ENCODE results near the gene SLC12A8. TPM values are rescaled to one million over a fixed set of nuclear protein-coding genes. Genes with fewer than 3 reads are reported as not detected.

SLC12A8 gene
- total RNA-seq, 4 donors from 2014 or later, result 2.3 to 13.1 (median 3.9) TPM

- intact Hi-C loops (cut with DNase I; ENCODE audit: low total_unique reads), result no loop called here
- 91 to 98% methylated on average over 3 of the region's 3 CpGs for WGBS, 2 donors
- TF ChIP-seq POLR2A (IDR thresholded peaks at IDR 0.05), result no peak
- no peak for TF ChIP-seq CTCF (IDR thresholded peaks at IDR 0.05)
- DNase-seq (ENCODE audit: low spot score in 2 of 2), result no peak
- no peak overlapping the region for H3K4me3 ChIP-seq (ENCODE audit: low read depth, poor library complexity, severe bottlenecking)
Measured at GRCh38 chr3:125238759-125239158, 26.2 kb upstream of the SLC12A8 start.

- DNase-seq (ENCODE audit: low spot score in 2 of 2), result no peak
- 78 to 85% methylated on average over 6 of the region's 6 CpGs for WGBS, 2 donors
- intact Hi-C loops (cut with DNase I; ENCODE audit: low total_unique reads), result no loop called here
- no peak overlapping the region for H3K4me3 ChIP-seq (ENCODE audit: low read depth, poor library complexity, severe bottlenecking)
- TF ChIP-seq CTCF (IDR thresholded peaks at IDR 0.05), result no peak
- TF ChIP-seq POLR2A (IDR thresholded peaks at IDR 0.05), result no peak
Measured at GRCh38 chr3:125236331-125236903, 23.9 kb upstream of the SLC12A8 start.

GRCh38 chr3:125234831-125235230 is 22.3 kb upstream of the SLC12A8 start:
- WGBS, 2 donors, result 96 to 100% methylated on average over 1 of the region's 1 CpG
- intact Hi-C loops (cut with DNase I; ENCODE audit: low total_unique reads), result no loop called here
- DNase-seq (ENCODE audit: low spot score in 2 of 2), result no peak
- TF ChIP-seq POLR2A (IDR thresholded peaks at IDR 0.05), result no peak
- no peak for TF ChIP-seq CTCF (IDR thresholded peaks at IDR 0.05)
- no peak overlapping the region for H3K4me3 ChIP-seq (ENCODE audit: low read depth, poor library complexity, severe bottlenecking)

- no peak for TF ChIP-seq POLR2A (IDR thresholded peaks at IDR 0.05)
- no peak overlapping the region for H3K4me3 ChIP-seq (ENCODE audit: low read depth, poor library complexity, severe bottlenecking)
- no peak for DNase-seq (ENCODE audit: low spot score in 2 of 2)
- 96 to 98% methylated on average over 3 of the region's 3 CpGs for whole genome bisulfite sequencing, 2 donors
- intact Hi-C loops (cut with DNase I; ENCODE audit: low total_unique reads), result no loop called here
Measured at GRCh38 chr3:125232401-125232800, 19.9 kb upstream of the SLC12A8 start.

GRCh38 chr3:125231895-125232294 is 19.3 kb upstream of the SLC12A8 start:
- DNase-seq (ENCODE audit: low spot score in 2 of 2), result no peak
- TF ChIP-seq CTCF (IDR thresholded peaks at IDR 0.05), result no peak
- TF ChIP-seq POLR2A (IDR thresholded peaks at IDR 0.05), result no peak
- no peak overlapping the region for H3K4me3 ChIP-seq (ENCODE audit: low read depth, poor library complexity, severe bottlenecking)
- intact Hi-C loops (cut with DNase I; ENCODE audit: low total_unique reads), result no loop called here
- WGBS, 2 donors, result 86 to 93% methylated on average over 3 of the region's 3 CpGs

- intact Hi-C loops (cut with DNase I; ENCODE audit: low total_unique reads), result no loop called here
- no peak for TF ChIP-seq POLR2A (IDR thresholded peaks at IDR 0.05)
- TF ChIP-seq CTCF (IDR thresholded peaks at IDR 0.05), result no peak
- 94 to 95% methylated on average over 1 of the region's 1 CpG for WGBS, 2 donors
- DNase-seq (ENCODE audit: low spot score in 2 of 2), result no peak
- no peak overlapping the region for H3K4me3 ChIP-seq (ENCODE audit: low read depth, poor library complexity, severe bottlenecking)
Measured at GRCh38 chr3:125229707-125230106, 17.2 kb upstream of the SLC12A8 start.
